HepG2 (cell line): ENCODE measurements around the gene SLC26A4. TPM values are rescaled to one million over a fixed set of nuclear protein-coding genes. Genes with fewer than 3 reads are reported as not detected.
A peak's percentile ranks its signal among the peaks of the same experiment; 100 is the strongest.

Source experiments
- ARID2 ChIP-seq: sonication (generic); formaldehyde crosslinking; IDR thresholded peaks from 2 replicates; pipeline ENCODE4 v1.8.1; 2022; ENCODE audit warnings: mild to moderate bottlenecking, missing genetic modification reagents, borderline replicate concordance
- BRD4 ChIP-seq: sonication (generic); formaldehyde crosslinking; IDR thresholded peaks from 2 replicates; pipeline ENCODE4 v1.4.0; 2020; ENCODE audit warnings: missing genetic modification reagents
- DBP ChIP-seq: sonication (generic); formaldehyde crosslinking; IDR thresholded peaks from 2 replicates; pipeline ENCODE4 v1.4.0; 2020; ENCODE audit warnings: missing genetic modification reagents; ENCODE audit errors: not compliant biosample characterization
- HNF4A ChIP-seq: sonication (generic); formaldehyde crosslinking; IDR thresholded peaks from 2 replicates; pipeline ENCODE4 v1.4.0; 2020; ENCODE audit warnings: missing genetic modification reagents
- HOXA7 ChIP-seq: sonication (generic); formaldehyde crosslinking; IDR thresholded peaks from 2 replicates; pipeline ENCODE4 v1.8.1; 2022; ENCODE audit warnings: mild to moderate bottlenecking, missing genetic modification reagents, moderate library complexity
- JDP2 ChIP-seq: sonication (generic); formaldehyde crosslinking; IDR thresholded peaks from 2 replicates; pipeline ENCODE4 v1.8.1; 2022; ENCODE audit warnings: missing genetic modification reagents, borderline replicate concordance
- MTF2 ChIP-seq: sonication (generic); formaldehyde crosslinking; IDR thresholded peaks from 2 replicates; pipeline ENCODE4 v1.5.0; 2020; ENCODE audit warnings: missing genetic modification reagents, borderline replicate concordance
- NFRKB ChIP-seq: fragments of 450-650 bp; IDR thresholded peaks from 2 replicates; pipeline ENCODE4 v1.6.1; 2017
- NR2F2 ChIP-seq: IDR thresholded peaks from 2 replicates; pipeline ENCODE4 v1.6.1; 2012; ENCODE audit warnings: low read depth, inconsistent platforms, borderline replicate concordance
- NR3C1 ChIP-seq: sonication (generic); formaldehyde crosslinking; IDR thresholded peaks from 2 replicates; pipeline ENCODE4 v1.4.0; 2020; ENCODE audit warnings: missing genetic modification reagents
- RFXAP ChIP-seq: sonication (generic); formaldehyde crosslinking; IDR thresholded peaks from 2 replicates; pipeline ENCODE4 v1.4.0; 2020; ENCODE audit warnings: missing genetic modification reagents, borderline replicate concordance
- THRA ChIP-seq: sonication (generic); formaldehyde crosslinking; IDR thresholded peaks from 2 replicates; pipeline ENCODE4 v1.4.0; 2020; ENCODE audit warnings: missing genetic modification reagents, borderline replicate concordance
- ZNF264 ChIP-seq: sonication (generic); formaldehyde crosslinking; IDR thresholded peaks from 2 replicates; pipeline ENCODE4 v1.4.0; 2020; ENCODE audit warnings: missing genetic modification reagents
- ZNF3 ChIP-seq: IDR thresholded peaks from 2 replicates; pipeline ENCODE4 v1.7.0; 2017; ENCODE audit warnings: inconsistent platforms
- ZNF598 ChIP-seq: sonication (generic); formaldehyde crosslinking; IDR thresholded peaks from 2 replicates; pipeline ENCODE4 v1.5.1; 2020; ENCODE audit warnings: mild to moderate bottlenecking, missing genetic modification reagents, borderline replicate concordance
- ZNF747 ChIP-seq: sonication (generic); formaldehyde crosslinking; IDR thresholded peaks from 2 replicates; pipeline ENCODE4 v1.8.1; 2023; ENCODE audit warnings: missing genetic modification reagents, mild to moderate bottlenecking, borderline replicate concordance
- ZNF766 ChIP-seq: sonication (generic); formaldehyde crosslinking; IDR thresholded peaks from 2 replicates; pipeline ENCODE4 v1.5.0; 2020; ENCODE audit warnings: missing genetic modification reagents, borderline replicate concordance
- polyA plus RNA-seq, 8 experiments: library from polyadenylated mRNA; depleted of rRNA in 3 of 8; stranded (reverse) in 7 of 8; unstranded in 1 of 8; fragments of >200 nt; fragmentation: Illumina TruSeq in 4 of 8; extraction: Trizol in 4 of 8; gene quantifications; 2 replicates each; pipeline versions ENCODE4 v1.2.1 to v1.2.3, GENCODE V29; 2011 to 2016; ENCODE audit warnings: low read depth in 4 of 8, missing spikeins in 1 of 8, mixed read lengths in 1 of 8; ENCODE audit not compliant: insufficient read depth in 1 of 8
- total RNA-seq, 5 experiments: library from RNA; depleted of rRNA; stranded (reverse); fragments of >200 nt; fragmentation: Illumina TruSeq; extraction: Trizol; gene quantifications; 2 replicates each; pipeline ENCODE4 v1.2.3, GENCODE V29; 2016; ENCODE audit warnings: low read depth in 1 of 5
- TF ChIP-seq, protein P1 (sequence below): sonication (generic); formaldehyde crosslinking; IDR thresholded peaks from 2 replicates; pipeline ENCODE4 v1.5.1; 2020; ENCODE audit warnings: missing genetic modification reagents, mild to moderate bottlenecking, borderline replicate concordance

Gene SLC26A4
- total and polyA plus RNA-seq, 2 of the 13 experiments (the other 11 are each of a cell fraction or from before 2014, with no cell fraction given) = 0.08 to 0.11 TPM

- TF ChIP-seq RFXAP (CRISPR knock-in tag) (0 out of 2 replicates have a peak, but pooled peaks have one; percentile 33), ZNF747 (no peak; the same call in 1 of the 2 replicates), NR3C1 (CRISPR knock-in tag) (no peak), NFRKB (no peak), HOXA7 (CRISPR knock-in tag) (no peak), ZNF598 (no peak), ZNF766 (no peak), ARID2 (CRISPR knock-in tag) (no peak), ZNF3 (no peak; the same call in 1 of the 2 replicates), NR2F2 (0 out of 2 replicates have a peak, but pooled peaks have one; percentile 60), DBP (CRISPR knock-in tag) (no peak), HNF4A (peak; percentile 39; the same call in 1 of the 2 replicates), BRD4 (CRISPR knock-in tag) (0 out of 2 replicates have a peak, but pooled peaks have one; percentile 30), THRA (peak; percentile 7), MTF2 (CRISPR knock-in tag) (peak; percentile 82; the same call in 1 of the 2 replicates), ZNF264 (peak; percentile 59; the same call in 1 of the 2 replicates), JDP2 (no peak)
- TF ChIP-seq, protein P1, sequence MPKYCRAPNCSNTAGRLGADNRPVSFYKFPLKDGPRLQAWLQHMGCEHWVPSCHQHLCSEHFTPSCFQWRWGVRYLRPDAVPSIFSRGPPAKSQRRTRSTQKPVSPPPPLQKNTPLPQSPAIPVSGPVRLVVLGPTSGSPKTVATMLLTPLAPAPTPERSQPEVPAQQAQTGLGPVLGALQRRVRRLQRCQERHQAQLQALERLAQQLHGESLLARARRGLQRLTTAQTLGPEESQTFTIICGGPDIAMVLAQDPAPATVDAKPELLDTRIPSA (CRISPR knock-in tag) = no peak; the same call in 1 of the 2 replicates
Observed at GRCh38 chr7:107743567-107744344, 83.1 kb downstream of the SLC26A4 start, which contains the start of gene CBLL1 (continued).
